Activated T-cell treated with anti-CD3 and anti-CD28 coated beads, Interleukin-2, amount 50 U/mL, for 4 hours (primary cell): ENCODE data around the gene PHLDA3. TPM values are rescaled to one million over a fixed set of nuclear protein-coding genes. Genes with fewer than 3 reads are reported as not detected.
A peak's percentile ranks its signal among the peaks of the same experiment; 100 is the strongest.
"Not testable (repeated sequence)": the region's sequence is repeated elsewhere in the genome, so short reads cannot be mapped to it uniquely, and the experiment has no call there.

ENCODE experiments used
- ATAC-seq, 2 donors: fragments of 200-7000 bp; cut with Tn5 transposase; one replicate each; pipeline ENCODE4 v1.10.0; 2021
- DNase-seq: peaks from one replicate; pipeline ENCODE4 v3.0.0-alpha.2; 2020
- H3K27me3 Mint-ChIP-seq: one replicate; pipeline ENCODE4 v1.8.0; 2021; ENCODE audit warnings: low read depth, mixed read lengths
- H3K36me3 Mint-ChIP-seq: one replicate; pipeline ENCODE4 v1.8.0; 2022; ENCODE audit warnings: mixed read lengths; ENCODE audit not compliant: insufficient read depth
- H3K4me1 Mint-ChIP-seq: one replicate; pipeline ENCODE4 v1.8.0; 2021; ENCODE audit warnings: low read depth, mixed read lengths
- H3K4me3 Mint-ChIP-seq: one replicate; pipeline ENCODE4 v1.8.0; 2021; ENCODE audit warnings: mild to moderate bottlenecking, moderate library complexity, mixed read lengths
- H3K9me3 Mint-ChIP-seq: one replicate; pipeline ENCODE4 v1.8.0; 2021; ENCODE audit warnings: mixed read lengths
- total RNA-seq, 3 donors: library from RNA; stranded (reverse); gene quantifications; one replicate each; pipeline ENCODE4 v1.2.1, GENCODE V29; 2021

The PHLDA3 gene
- total RNA-seq, 3 donors from 2014 or later: 1.4 to 4.1 (median 3.4) TPM

DNA sequence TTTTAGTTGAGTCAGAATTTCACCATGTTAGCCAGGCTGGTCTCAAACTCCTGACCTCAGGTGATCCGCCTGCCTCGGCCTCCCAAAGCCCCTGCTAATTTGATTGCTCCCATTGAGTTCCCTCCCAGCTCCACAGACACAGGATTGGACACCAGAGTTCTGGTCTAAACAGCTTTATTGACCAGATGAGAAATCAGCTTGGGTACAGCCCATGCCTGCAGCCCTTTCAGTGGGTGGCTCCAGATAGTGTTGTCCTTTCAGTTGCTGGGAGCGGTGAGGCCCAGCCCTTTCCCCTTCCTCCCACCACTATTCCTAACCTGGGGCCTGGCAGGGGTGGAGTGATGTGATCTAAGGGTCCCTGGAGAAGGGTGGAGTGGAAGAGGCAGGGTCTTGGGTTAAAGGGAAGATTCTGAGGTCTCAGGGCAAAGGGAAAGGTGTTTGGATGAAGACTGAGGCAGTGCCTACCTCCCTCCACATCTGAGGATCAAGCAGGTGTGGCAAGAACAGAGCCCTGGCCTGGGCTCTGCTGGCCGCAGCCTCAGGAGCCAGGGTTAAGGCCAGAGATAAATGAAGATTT lies 14.5 kb upstream of the PHLDA3 start:
- ATAC-seq: no peak
- Mint-ChIP-seq H3K36me3 (peaks cover 7% of the 10 kb centered on the region), H3K4me1 (peaks cover 20% of the 10 kb centered on the region), H3K9me3 (no peaks in the 10 kb centered on the region), H3K4me3 (no peak overlapping the region), H3K27me3 (peaks cover 17% of the 10 kb centered on the region)
- DNase-seq: no peak

DNA sequence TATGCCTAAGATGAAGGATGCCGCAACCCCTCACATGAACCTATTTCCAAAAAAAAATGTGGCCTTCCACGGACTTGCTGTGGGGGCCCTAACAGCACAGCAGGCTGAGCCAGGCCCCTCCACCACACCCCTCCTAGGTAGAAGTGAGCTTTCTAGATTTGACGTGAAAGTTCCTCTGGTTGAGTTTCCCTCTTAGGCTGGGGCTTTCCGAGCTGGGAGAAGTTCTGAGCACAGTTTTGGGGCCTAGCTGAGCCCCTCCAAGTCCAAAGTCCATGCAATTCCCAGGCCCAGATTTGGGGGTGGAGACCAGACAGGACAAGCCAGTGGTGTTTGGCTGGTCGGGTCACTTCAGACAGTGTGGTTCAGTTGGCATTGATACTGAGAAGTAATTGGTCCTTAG lies 13.8 kb upstream of the PHLDA3 start:
- ATAC-seq (no peak), DNase-seq (no peak)
- Mint-ChIP-seq H3K27me3 (peaks cover 17% of the 10 kb centered on the region), H3K9me3 (no peaks in the 10 kb centered on the region), H3K36me3 (peaks cover 2% of the 10 kb centered on the region), H3K4me1 (peaks cover 20% of the 10 kb centered on the region), H3K4me3 (peak overlapping the region; percentile 37)

GRCh38 chr1:201481761-201482493 lies 12.9 kb upstream of the PHLDA3 start:
- DNase-seq (peak; percentile 72), ATAC-seq (peak; percentile 87 to 90)
- H3K4me1 Mint-ChIP-seq: peaks cover 20% of the 10 kb centered on the region
- H3K9me3 Mint-ChIP-seq: no peaks in the 10 kb centered on the region
- no peaks in the 10 kb centered on the region for H3K36me3 Mint-ChIP-seq
- peak overlapping the region; percentile 72 for H3K4me3 Mint-ChIP-seq
- H3K27me3 Mint-ChIP-seq: peaks cover 20% of the 10 kb centered on the region

DNA sequence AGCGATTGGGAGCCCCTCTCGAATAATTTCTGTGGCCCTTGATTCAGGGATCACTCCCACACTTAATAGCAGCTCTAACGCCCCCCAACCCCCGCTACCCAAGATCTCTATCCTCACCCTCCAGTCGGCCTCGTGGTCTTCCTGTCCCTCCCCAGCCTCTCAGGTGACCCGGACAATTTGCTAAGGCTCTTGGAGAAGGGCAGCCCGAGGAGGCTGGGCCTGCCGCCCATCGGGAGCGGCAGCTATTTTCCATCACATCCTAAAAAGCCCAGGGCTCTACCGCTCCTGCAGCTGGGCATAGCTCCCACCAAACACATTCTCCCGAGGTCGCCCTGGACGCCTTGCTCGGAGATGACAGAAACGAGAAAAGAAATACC lies 12.0 kb upstream of the PHLDA3 start:
- DNase-seq: no peak
- Mint-ChIP-seq H3K27me3 (peaks cover 24% of the 10 kb centered on the region), H3K4me3 (peak overlapping the region; percentile 72), H3K9me3 (no peaks in the 10 kb centered on the region), H3K36me3 (no peaks in the 10 kb centered on the region), H3K4me1 (peaks cover 20% of the 10 kb centered on the region)
- no peak for ATAC-seq

DNA sequence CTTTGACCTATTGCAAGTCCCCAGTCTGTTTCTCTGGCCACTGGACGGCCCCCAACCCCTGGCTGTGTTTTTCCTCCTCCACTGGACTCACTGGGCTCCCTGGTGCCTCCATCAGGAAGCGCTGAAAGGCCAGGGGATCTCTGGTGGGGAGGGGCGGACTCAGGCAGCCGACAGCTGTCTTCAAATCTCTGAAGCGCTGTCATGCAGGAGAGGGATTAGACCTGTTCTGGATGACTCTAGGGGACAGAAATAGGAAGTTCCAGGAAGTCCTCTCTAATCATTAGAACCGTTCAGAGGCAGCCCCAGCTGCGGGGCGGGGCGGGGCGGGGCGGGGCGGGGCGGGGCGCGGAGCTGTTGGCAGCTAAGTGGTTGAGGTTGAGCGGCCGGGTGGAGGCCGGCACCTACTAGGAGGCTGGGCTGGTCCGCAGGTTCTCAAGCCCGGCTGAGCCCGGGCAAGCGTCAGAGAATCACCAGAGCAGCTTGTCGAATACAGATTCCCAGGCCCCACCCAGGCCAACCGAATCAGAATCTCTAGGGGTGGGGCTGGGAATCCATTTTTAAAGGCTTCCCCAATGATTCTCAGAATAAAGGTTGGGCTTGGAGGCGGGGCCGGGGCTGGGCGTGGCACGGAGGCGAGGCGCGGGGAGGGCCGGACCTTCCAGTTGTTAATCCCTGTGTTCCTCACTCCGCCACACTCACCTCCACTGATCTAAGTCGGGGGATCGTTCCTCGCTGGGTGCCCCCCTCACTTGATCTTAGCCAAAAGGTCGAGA lies 11.4 kb upstream of the PHLDA3 start:
- peak; percentile 29 for DNase-seq
- no peaks in the 10 kb centered on the region for H3K36me3 Mint-ChIP-seq
- H3K27me3 Mint-ChIP-seq: peaks cover 24% of the 10 kb centered on the region
- peaks cover 20% of the 10 kb centered on the region for H3K4me1 Mint-ChIP-seq
- ATAC-seq: peak; percentile 53 to 67
- H3K9me3 Mint-ChIP-seq: no peaks in the 10 kb centered on the region
- H3K4me3 Mint-ChIP-seq: peak overlapping the region; percentile 72

DNA sequence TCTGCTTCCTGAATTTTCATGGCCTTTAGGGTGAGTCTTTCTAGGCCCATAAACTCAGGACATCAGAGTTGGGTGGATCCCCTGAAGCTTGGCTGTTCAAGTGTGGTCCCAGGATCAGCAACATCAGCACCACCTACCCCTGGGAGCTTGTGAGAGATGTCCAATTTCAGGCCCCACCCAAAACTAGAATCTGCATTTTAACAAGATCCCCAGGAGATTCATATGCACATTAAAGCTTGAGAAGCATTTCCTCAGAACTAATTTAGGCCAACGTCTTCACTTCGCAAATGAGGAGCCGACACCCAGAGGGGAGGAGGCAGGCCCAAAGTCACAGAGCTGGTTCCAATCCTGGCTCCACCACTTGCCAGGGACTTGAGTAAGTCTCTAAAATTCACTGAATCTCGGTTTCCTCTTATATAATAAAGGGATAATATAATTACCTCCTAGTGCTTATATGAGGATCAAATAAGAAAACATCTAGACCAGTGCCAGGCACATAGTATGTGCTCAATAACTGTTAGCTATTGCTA lies 10.3 kb upstream of the PHLDA3 start:
- H3K9me3 Mint-ChIP-seq: no peaks in the 10 kb centered on the region
- DNase-seq (no peak), ATAC-seq (no peak)
- no peak overlapping the region for H3K4me3 Mint-ChIP-seq
- no peaks in the 10 kb centered on the region for H3K36me3 Mint-ChIP-seq
- peaks cover 20% of the 10 kb centered on the region for H3K4me1 Mint-ChIP-seq
- H3K27me3 Mint-ChIP-seq: peaks cover 27% of the 10 kb centered on the region

- H3K36me3 Mint-ChIP-seq, H3K9me3 Mint-ChIP-seq, H3K4me3 Mint-ChIP-seq, ATAC-seq, DNase-seq: not testable (repeated sequence)
- Mint-ChIP-seq H3K27me3 (peaks cover 27% of the 10 kb centered on the region), H3K4me1 (peaks cover 20% of the 10 kb centered on the region)
These were observed 9.7 kb upstream of the PHLDA3 start for GRCh38 chr1:201478666-201479065.

- Mint-ChIP-seq H3K27me3 (peaks cover 36% of the 10 kb centered on the region), H3K4me3 (no peak overlapping the region), H3K4me1 (peaks cover 16% of the 10 kb centered on the region), H3K36me3 (no peaks in the 10 kb centered on the region), H3K9me3 (no peaks in the 10 kb centered on the region)
- DNase-seq: no peak
- ATAC-seq: no peak
These were observed 7.8 kb upstream of the PHLDA3 start for GRCh38 chr1:201476670-201477344.

DNA sequence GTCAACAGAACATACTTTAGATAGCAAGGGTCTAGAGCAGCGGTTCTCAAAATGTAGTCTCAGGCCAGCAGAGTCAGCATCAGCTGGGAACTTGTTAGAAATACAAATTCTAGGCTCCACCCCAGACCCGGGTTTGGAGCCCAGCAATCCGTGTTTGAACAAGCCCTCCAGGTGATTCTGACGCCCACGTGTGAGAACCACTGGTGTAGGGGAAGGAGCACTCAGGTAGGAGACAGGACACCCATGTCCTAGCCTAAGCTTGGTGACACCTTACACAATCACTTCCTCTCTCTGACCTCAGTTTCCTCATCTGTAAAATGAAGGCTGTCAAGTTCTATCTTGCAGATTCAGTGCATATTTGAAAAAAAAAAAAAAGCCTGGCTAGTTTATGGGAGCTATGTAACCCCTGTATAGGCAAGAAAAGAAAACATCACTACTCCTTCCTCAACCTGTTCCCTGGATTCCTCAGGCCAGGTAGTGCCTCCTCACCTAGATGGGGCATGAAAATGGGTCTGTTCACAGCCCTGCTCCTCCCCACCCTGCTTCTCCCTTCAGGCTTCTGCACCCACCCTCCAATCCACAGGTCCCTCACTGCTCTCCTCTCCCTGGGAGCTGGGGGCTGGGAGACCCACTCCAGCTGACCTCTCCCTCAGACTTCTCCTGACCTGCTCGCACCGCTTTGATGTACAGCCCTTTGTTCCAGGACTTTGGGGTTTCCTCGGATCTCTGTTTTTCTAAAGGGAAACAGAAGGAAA lies 7.1 kb upstream of the PHLDA3 start:
- Mint-ChIP-seq H3K27me3 (peaks cover 38% of the 10 kb centered on the region), H3K9me3 (no peaks in the 10 kb centered on the region), H3K4me1 (peaks cover 10% of the 10 kb centered on the region), H3K36me3 (no peaks in the 10 kb centered on the region), H3K4me3 (no peak overlapping the region)
- ATAC-seq (no peak), DNase-seq (no peak)

DNA sequence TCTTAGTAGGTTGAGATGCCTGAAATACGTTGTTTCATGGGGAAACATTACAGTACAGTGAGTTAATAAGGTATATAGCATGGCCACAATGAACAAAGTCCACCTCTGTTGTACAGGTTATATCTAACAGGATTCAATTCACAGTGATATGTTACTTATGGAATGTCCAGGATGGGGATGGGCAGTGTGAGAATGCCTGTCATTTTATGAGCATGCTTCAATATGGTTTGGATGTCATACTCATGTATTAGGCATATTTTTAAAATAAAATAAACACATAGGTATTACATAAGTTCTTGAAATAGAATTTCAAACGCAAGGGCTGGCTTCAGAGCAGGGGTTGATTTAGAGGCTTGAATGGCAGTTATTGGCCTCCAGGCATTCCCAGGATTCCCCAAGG lies 6.1 kb upstream of the PHLDA3 start:
- H3K4me1 Mint-ChIP-seq: peaks cover 3% of the 10 kb centered on the region
- H3K27me3 Mint-ChIP-seq: peaks cover 38% of the 10 kb centered on the region
- no peak overlapping the region for H3K4me3 Mint-ChIP-seq
- no peaks in the 10 kb centered on the region for H3K9me3 Mint-ChIP-seq
- no peaks in the 10 kb centered on the region for H3K36me3 Mint-ChIP-seq
- DNase-seq (no peak), ATAC-seq (no peak)

DNA sequence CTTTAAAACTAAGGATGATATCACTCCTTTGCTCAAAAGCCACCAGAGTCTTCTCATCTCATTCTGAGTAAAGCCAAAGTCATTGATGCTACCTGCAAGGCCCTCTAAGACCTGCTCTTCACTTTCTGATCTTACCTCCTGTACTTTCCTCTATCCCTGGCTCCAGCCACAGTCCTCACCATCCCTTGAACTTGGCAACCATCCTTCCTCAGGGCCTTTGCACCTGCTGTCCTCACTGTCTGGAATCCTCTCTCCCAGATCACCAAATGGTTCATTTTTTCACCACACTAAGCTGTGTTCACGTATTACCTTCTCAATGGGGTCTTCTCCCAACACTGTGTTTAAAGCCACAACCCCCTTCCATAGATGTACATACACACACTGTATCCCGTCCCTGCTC lies 4.3 kb upstream of the PHLDA3 start:
- Mint-ChIP-seq H3K9me3 (no peaks in the 10 kb centered on the region), H3K36me3 (no peaks in the 10 kb centered on the region), H3K4me3 (no peak overlapping the region), H3K27me3 (peaks cover 38% of the 10 kb centered on the region), H3K4me1 (peaks cover 3% of the 10 kb centered on the region)
- DNase-seq (no peak), ATAC-seq (no peak)

DNA sequence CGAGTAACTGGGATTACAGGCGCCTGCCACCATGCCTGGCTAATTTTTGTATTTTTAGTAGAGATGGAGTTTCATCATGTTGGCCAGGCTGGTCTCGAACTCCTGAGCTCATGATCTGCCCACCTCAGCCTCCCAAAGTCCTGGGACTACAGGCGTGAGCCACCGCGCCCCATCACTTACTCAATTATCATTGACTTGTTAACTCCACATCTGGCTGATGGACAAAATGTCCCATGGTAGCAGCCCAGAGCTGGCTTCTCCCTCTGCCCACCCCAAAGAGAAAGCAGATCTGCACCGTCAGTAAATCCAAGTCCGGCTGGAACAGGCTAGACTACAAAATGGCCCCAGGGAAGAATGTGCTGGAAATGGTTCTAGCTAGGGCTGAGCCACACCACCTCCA lies 3.3 kb upstream of the PHLDA3 start:
- not testable (repeated sequence) for ATAC-seq, H3K4me1 Mint-ChIP-seq, H3K4me3 Mint-ChIP-seq, H3K36me3 Mint-ChIP-seq, H3K9me3 Mint-ChIP-seq, DNase-seq
- peaks cover 45% of the 10 kb centered on the region for H3K27me3 Mint-ChIP-seq

- Mint-ChIP-seq H3K36me3 (no peaks in the 10 kb centered on the region), H3K9me3 (no peaks in the 10 kb centered on the region), H3K27me3 (peaks cover 43% of the 10 kb centered on the region), H3K4me3 (no peak overlapping the region), H3K4me1 (peaks cover 6% of the 10 kb centered on the region)
- no peak for ATAC-seq
- DNase-seq: no peak
These were observed 2.8 kb upstream of the PHLDA3 start for GRCh38 chr1:201471772-201472171.

- H3K27me3 Mint-ChIP-seq: peaks cover 40% of the 10 kb centered on the region
- DNase-seq: no peak
- no peaks in the 10 kb centered on the region for H3K9me3 Mint-ChIP-seq
- H3K36me3 Mint-ChIP-seq: no peaks in the 10 kb centered on the region
- peaks cover 6% of the 10 kb centered on the region for H3K4me1 Mint-ChIP-seq
- ATAC-seq: no peak
- H3K4me3 Mint-ChIP-seq: no peak overlapping the region
These were observed 1.6 kb upstream of the PHLDA3 start for GRCh38 chr1:201470581-201470980.
